HFF-Myc (cell line): ENCODE measurements around the gene ZNF541.

Experiments
- DNase-seq: peaks from one replicate; pipeline ENCODE4 v3.0.0-alpha.2; 2011; ENCODE audit warnings: low read depth; ENCODE audit errors: extremely low read depth
- H3K4me3 ChIP-seq: replicated peaks from 2 replicates; pipeline ENCODE4 v1.5.1; 2011; ENCODE audit warnings: low read depth, mild to moderate bottlenecking, control low read depth, low read length
- TF ChIP-seq, protein P1 (sequence below): IDR thresholded peaks from 2 replicates; pipeline ENCODE4 v1.5.1; 2012; ENCODE audit warnings: mild to moderate bottlenecking, low read depth, low read length, control low read depth; ENCODE audit errors: missing control alignments

The ZNF541 gene

DNA sequence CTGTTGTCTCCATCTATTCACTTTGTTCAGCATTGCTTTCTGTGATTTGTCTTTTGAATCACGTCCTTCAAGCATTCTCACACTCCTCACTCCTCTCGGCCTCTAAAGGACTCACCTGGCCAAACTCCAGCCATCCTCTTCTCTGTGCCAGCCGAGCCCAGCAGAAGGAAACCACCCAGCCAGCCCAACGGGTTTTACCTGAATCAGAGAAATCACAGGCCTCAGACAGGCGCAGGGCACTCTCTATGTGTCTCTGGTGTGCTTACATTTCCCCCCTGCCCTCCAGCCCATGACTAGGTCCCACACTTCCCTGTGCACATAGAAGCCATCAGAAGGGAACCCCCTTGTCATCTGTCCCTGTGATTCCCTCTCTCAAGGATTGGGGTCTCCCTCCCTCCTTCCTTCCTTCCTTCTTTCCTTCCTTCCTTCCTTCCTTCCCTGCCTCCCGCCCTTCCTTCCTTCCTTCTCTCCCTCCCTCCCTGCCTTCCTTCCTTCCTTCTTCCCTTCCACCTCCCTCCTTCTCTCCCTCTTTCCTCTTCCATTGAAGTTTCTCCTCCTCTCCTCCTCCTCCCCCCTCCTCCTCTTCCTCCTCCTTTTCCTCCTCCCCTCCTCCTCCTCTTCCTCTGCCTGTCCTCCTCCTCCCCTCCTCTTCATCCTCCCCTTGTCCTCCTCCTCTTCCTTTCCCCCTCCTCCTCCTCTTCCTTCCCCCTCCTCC is 8.8 kb upstream of the ZNF541 start:
- no peak for DNase-seq
- no peak overlapping the region for H3K4me3 ChIP-seq
- TF ChIP-seq, protein P1, sequence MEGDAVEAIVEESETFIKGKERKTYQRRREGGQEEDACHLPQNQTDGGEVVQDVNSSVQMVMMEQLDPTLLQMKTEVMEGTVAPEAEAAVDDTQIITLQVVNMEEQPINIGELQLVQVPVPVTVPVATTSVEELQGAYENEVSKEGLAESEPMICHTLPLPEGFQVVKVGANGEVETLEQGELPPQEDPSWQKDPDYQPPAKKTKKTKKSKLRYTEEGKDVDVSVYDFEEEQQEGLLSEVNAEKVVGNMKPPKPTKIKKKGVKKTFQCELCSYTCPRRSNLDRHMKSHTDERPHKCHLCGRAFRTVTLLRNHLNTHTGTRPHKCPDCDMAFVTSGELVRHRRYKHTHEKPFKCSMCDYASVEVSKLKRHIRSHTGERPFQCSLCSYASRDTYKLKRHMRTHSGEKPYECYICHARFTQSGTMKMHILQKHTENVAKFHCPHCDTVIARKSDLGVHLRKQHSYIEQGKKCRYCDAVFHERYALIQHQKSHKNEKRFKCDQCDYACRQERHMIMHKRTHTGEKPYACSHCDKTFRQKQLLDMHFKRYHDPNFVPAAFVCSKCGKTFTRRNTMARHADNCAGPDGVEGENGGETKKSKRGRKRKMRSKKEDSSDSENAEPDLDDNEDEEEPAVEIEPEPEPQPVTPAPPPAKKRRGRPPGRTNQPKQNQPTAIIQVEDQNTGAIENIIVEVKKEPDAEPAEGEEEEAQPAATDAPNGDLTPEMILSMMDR, result no peak

DNA sequence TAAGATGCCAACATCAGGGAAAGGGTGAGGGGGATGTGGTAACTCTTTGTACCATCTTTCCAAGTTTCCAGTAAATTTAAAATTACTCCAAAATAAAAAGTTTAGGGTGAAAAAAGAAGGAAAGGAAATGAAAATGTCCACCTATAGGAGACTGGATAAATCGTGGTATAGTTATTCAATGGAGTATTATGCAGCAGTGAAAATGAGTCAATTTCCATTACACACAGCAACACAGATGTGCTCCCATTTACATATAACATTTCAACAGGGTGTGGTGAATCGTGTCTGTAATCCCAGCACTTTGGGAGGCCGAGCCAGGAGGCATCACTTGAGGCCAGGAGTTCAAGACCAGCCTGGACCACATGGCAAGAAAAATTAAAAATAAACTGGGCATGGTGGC is 7.4 kb upstream of the ZNF541 start:
- TF ChIP-seq, protein P1, result no peak
- DNase-seq, result no peak
- H3K4me3 ChIP-seq, result no peak overlapping the region

DNA sequence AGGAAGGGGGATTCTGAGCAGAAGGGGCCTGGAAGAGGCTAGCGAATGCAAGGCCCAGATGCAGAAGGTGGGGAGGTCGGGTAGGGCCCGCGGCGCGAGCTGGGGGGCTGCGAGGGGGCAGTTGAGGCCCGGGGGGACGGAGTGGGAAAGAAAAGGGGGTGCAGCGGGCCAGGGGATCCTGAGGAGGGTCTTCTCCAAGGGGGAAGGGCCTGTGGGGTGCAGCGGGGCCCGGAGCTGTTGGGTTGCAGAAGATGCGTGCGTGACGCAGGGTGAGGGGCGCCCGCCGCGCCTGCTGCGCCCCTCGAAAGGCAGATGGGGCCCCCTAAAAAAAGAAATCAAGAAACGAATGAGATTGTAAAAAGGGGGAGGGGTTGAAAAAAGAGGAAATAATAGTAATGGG is 313 bp downstream of the ZNF541 start:
- no peak for DNase-seq
- no peak overlapping the region for H3K4me3 ChIP-seq
- TF ChIP-seq, protein P1, result no peak

DNA sequence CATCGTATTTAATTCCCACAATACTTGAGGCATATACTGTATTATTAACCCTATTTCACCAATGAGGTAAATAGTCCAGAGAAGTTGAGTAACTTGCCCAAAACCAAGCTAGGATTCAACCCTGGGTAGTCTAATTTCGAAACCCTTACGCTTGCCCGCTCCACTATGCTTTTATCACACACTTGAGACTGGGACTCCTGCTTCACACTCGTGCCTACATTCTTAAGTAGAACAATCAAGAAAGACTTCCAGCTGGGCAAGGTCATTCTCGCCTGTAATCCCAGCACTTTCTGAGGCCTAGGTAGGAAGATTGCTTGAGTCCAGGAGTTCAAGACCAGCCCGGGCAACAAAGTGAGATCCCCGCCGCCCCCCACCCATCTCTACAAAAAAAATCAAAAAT is 3.6 kb downstream of the ZNF541 start:
- TF ChIP-seq, protein P1, result no peak
- no peak for DNase-seq
- H3K4me3 ChIP-seq, result no peak overlapping the region

DNA sequence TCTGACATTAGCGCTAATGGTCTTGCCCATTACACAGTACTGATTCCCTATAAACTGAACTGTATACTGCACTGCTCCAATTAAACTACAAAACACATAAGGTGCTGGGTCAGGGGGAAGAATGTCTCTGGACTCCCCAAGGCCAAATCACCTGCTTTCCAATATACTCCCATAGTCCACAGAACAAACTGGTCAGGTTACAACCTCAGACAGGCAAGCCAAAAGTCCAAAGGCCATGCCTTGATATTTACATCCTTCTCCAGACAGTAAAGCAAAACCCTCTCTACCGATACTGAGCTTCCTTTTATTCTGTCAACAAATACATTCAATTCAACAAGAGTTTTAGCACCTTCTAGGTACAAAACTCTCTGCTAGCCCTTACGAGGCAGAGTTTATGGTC is 8.9 kb downstream of the ZNF541 start:
- H3K4me3 ChIP-seq, result no peak overlapping the region
- no peak for DNase-seq
- TF ChIP-seq, protein P1, result no peak

DNA sequence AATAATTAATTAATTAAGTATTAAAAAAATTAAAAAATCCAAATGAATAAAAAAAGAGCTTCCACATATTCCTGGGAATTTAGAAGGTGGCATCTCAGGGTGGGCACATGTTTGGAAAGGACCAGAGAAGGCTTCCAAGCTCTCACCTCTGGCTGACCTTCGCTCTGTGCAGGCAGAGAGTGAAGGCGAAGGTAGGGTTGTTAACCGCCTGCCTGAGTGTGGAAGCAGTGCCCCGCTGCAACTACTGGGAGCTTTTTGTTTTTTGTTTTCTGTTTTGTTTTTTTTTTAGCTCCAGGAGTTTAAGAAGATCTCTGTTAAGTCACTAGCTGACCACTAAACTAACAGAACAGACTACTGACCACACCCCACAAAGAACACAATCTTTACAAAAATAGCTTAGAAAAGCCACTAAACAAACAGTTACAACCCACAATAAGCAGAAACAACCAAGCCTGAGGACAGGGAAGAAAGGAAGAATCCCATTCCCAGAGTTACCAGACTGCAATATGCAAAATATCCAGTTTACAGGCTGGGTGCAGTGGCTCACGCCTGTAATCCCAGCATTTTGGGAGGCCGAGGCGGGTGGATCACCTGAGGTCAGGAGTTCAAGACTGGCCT is 11.4 kb downstream of the ZNF541 start:
- TF ChIP-seq, protein P1, result no peak
- no peak for DNase-seq
- no peak overlapping the region for H3K4me3 ChIP-seq
